ENCODE measurements around the gene BHLHA15. TPM values are rescaled to one million over a fixed set of nuclear protein-coding genes. Genes with fewer than 3 reads are reported as not detected.
A peak's percentile ranks its signal among the peaks of the same experiment; 100 is the strongest.

BHLHA15 gene
- total RNA-seq, 2 donors from 2014 or later: 0.37 to 0.38 TPM

DNA sequence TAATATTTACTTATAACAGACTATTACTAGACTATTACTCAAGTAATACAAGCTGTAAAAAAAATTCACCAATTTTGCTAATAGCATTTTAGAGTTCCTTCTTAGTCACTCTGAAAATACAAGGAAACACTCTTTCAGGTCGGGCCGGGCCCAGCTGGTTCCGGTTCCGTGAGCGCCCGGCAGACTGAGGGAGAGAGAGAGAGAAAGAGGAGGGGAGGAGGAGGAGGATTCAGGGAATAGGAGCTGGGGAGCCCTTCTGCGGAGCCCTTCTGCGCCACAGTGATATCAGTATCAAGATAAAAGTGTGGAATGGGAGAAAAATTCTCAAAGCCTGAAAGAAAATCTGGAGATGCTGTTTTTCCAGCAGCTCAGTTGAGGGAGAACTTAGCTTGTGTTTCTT is 30.5 kb upstream of the BHLHA15 start:
- ATAC-seq (no peak), DNase-seq (no peak)
- intact Hi-C loops (cut with DNase I): no loop called here

- intact Hi-C loops (cut with DNase I): loop anchor here in 1 of 2 donors (2.0 kb wide), 1 partner anchor 20 kb away; no protein-coding TSS in a partner anchor
- DNase-seq (no peak), ATAC-seq (no peak)
Measured at GRCh38 chr7:98185101-98185500, 26.1 kb upstream of the BHLHA15 start.

DNA sequence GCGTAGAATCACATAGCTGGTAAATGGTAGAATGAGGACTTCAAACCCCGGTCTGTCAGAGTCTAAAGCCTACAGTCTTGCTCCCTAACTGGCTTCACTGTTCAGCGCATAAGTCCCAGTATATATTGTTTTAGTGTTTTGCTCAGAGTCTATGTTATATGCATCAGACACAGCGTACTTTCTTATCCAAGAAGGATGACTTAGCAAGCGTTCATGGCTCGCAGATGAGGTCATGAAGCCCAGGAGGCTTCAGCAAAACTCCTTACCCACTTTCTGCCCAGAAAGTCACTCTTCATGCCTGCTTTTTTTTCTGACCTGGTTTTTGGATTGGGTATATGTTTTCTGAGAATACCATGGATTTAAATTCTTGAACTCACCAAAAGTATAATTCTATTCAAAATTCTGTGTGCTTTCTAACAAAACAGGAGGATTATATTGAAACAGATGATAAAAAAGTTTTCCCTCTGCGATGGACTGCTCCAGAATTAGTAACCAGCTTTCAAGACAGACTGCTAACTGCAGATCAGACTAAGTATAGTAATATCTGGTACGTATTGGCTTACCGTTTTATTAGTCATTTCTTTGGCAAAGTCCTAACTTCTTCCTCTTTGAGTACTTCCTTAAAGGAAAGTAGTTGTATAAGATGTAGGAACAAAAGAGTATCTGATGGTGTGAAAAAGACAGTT is 24.6 kb upstream of the BHLHA15 start:
- intact Hi-C loops (cut with DNase I): no loop called here
- ATAC-seq (peak in 1 of 2 donors; percentile 38), DNase-seq (no peak)

- ATAC-seq: no peak
- DNase-seq: no peak
- intact Hi-C loops (cut with DNase I): no loop called here
Measured at GRCh38 chr7:98187138-98187502, 24.1 kb upstream of the BHLHA15 start.

DNA sequence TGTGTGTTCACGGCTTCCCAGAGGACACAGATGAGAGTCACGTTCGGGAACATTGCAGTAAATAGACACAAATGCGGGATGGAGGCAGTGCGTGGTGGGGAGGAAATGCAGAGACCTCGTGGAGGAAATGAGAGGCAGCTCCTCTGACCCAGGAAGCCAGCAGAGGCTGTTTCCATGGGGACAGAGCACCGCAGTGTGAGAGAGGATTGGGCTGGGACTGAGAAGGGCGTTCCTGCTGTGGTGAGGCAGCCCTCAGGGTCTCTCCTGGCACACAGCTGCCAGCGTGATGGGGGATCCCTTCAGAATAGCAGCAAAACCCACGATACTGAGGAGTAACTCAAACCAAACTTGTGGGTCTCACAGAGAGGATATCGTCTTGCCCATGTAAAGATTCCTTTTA is 21.7 kb upstream of the BHLHA15 start:
- no peak for ATAC-seq
- no peak for DNase-seq
- intact Hi-C loops (cut with DNase I): no loop called here

GRCh38 chr7:98191668-98192431 is 19.4 kb upstream of the BHLHA15 start:
- intact Hi-C loops (cut with DNase I): no loop called here

DNA sequence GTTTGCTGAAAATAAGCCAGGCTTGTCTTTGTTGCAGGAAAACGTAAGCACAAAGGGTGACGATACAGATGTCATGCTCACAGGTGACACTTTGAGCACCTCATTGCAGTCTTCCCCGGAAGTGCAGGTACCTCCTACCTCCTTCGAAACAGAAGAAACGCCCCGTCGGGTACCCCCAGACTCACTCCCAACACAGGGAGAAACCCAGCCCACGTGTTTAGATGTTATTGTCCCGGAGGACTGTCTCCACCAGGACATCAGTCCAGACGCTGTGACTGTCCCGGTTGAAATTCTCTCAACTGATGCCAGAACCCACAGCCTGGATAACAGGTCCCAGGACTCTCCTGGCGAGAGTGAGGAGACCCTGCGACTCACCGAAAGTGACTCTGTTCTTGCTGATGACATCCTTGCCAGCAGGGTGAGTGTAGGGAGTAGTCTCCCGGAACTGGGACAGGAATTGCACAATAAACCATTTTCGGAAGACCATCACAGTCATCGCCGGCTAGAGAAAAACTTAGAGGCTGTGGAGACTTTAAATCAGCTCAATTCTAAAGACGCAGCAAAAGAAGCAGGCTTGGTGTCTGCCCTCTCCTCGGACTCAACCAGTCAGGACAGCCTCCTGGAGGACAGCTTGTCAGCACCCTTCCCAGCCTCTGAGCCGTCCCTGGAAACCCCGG is 18.3 kb upstream of the BHLHA15 start:
- ATAC-seq (no peak), DNase-seq (no peak)
- intact Hi-C loops (cut with DNase I): no loop called here

More at GRCh38 chr7:98191668-98192431, 19.4 kb upstream of the BHLHA15 start:
- no peak for ATAC-seq
- no peak for DNase-seq

- DNase-seq: no peak
- intact Hi-C loops (cut with DNase I): no loop called here
- ATAC-seq: no peak
Measured at GRCh38 chr7:98193474-98194180, 17.6 kb upstream of the BHLHA15 start.

DNA sequence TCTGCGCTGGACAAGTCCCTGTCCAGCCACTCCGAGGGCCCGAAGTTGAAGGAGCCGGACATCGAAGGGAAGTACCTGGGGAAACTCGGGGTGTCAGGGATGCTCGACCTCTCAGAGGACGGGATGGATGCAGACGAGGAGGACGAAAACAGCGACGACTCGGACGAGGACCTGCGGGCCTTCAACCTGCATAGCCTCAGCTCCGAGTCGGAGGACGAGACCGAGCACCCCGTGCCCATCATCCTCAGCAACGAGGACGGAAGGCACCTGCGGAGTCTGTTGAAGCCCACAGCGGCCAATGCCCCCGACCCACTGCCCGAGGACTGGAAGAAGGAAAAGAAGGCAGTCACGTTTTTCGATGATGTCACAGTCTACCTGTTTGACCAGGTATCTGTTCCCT is 17.1 kb upstream of the BHLHA15 start:
- no peak for DNase-seq

GRCh38 chr7:98194672-98195457 is 16.4 kb upstream of the BHLHA15 start:
- intact Hi-C loops (cut with DNase I): no loop called here
- no peak for ATAC-seq
- DNase-seq: no peak

More for the DNA sequence above, 17.1 kb upstream of the BHLHA15 start:
- no peak for ATAC-seq
- intact Hi-C loops (cut with DNase I): no loop called here

DNA sequence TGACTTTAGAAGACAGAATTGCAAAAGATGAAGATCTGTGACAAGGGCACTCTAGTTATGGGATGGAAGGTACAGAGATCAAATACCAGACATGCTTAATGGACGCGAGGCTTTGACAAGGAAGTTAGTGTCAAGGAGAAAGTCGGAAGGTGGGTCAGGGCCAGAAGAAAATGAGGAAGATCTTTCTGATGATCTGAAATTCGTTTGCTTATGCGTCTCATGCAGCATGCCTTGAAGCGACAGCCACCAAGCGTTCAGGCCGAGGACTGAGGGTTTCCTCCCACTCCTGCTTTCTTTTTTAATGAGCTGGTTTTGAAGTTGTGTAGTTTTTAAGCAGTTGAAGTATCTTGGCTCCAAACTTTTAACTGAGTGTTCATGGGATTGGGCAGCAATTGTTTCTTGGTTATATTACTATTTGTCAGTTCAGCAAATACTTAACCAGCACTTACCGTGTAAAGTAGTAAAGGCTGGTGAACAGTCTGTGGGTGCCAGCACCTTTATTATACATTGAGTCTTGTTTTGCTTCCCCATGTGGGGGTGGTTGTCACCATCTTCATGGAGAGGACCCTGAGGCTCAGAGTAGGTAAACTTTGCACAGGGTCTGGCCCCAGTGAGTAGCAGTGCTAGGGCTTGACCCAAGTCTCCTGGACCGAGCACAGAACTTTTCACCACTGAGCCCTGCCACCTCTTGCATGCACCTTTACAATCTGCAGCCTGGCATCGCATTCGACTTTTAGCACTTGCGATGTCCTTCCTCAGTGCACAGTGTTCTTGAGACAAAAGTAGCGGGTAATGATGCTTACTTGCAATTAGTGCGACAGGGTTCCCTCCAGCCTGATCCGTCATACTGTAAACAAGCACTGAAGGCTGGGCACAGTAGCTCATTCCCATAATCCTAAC is 14.3 kb upstream of the BHLHA15 start:
- ATAC-seq (no peak), DNase-seq (no peak)
- intact Hi-C loops (cut with DNase I): no loop called here

DNA sequence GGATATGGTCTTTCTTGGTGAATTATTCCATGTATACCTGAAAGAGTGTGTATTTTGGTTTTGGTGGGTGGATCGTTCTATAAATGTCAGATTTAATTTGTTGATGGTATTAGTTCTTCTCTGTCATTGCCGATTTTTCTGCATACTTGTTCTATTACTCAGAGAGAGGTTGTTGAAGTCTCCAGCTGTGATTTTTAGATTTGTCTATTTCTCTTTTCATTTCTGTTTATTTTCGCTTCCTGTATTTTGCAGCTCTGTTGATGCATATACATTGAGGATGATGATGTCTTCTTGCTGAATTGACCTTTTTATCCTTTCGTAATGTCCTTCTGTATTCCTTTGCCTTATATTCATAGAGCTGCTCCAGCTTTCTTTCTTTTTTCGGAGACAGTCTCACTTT is 12.1 kb upstream of the BHLHA15 start:
- DNase-seq (no peak), ATAC-seq (no peak)
- intact Hi-C loops (cut with DNase I): no loop called here

GRCh38 chr7:98200364-98200763 is 10.9 kb upstream of the BHLHA15 start:
- ATAC-seq (no peak), DNase-seq (no peak)
- intact Hi-C loops (cut with DNase I): no loop called here

DNA sequence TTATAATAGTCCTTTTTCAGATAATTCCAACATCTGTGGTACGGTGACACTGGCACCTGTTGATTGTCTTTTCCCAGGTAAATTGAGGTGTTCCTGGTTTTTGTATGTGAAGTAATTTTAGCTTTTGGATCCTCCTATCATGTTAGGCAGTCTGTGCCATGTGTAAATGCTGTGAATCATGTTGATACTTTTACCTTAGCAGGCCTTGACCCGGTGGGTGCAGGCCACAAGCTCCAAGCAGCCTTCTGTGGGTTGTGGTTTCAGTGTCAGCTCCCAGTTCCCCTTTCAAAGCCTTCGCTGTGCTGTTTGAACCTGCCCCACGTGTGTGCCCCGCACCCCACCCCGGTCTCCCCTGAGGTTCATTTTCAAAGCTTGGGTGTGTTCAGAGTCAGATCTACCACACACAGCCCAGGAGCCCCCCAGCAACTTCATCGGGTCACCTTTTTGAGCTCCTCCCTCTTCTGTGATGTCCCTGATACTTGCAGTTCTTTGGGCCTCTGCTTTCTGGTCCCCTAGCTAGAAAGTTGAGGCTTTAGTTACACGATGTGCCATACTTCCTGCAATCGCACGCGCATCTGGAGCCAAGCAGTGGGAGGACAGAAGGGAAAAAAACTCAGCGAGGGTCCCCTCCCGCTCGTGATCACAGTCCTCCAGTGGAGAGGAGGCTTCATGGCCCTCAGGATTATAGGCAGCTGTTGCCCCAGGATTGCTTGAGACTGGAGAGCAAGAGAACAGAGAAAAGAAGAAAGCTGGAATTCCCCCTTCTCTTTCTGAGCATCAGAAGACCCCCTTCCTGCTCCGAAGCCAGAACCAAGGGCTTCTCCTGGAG is 8.7 kb upstream of the BHLHA15 start:
- intact Hi-C loops (cut with DNase I): no loop called here
- DNase-seq (no peak), ATAC-seq (peak in 1 of 2 donors; percentile 33)

- intact Hi-C loops (cut with DNase I): no loop called here
- no peak for ATAC-seq
Measured at GRCh38 chr7:98203261-98203963, 7.8 kb upstream of the BHLHA15 start.

GRCh38 chr7:98203964-98204605 is 7.2 kb upstream of the BHLHA15 start:
- intact Hi-C loops (cut with DNase I): loop anchor here in 1 of 2 donors (2.0 kb wide), 1 partner anchor 19 kb away; no protein-coding TSS in a partner anchor
- ATAC-seq (no peak), DNase-seq (no peak)

More at GRCh38 chr7:98203261-98203963, 7.8 kb upstream of the BHLHA15 start:
- DNase-seq: no peak
